ENCODE data around the gene ACSL3. TPM values are rescaled to one million over a fixed set of nuclear protein-coding genes. Genes with fewer than 3 reads are reported as not detected.

Gene ACSL3
- total and polyA plus RNA-seq, 4 donors = 22.2 to 154 (median 59.2) TPM

- peaks cover 1 to 5% (median 3%) of the 10 kb centered on the region in 4 donors for H3K9me3 ChIP-seq (ENCODE audit: control insufficient read depth in 4 of 4, insufficient read depth in 3 of 4, low read length in 3 of 4)
- TF ChIP-seq CTCF (IDR thresholded peaks at IDR 0.05; ENCODE audit: control extremely low read depth, extremely low read depth) = no peak
- H3K27me3 ChIP-seq (ENCODE audit: control insufficient read depth in 3 of 3, insufficient read depth in 3 of 3, low read length in 2 of 3) = no peaks in the 10 kb centered on the region
- no peak overlapping the region for H3K27ac ChIP-seq (ENCODE audit: low read depth in 1 of 2, low read length in 1 of 2)
- WGBS, 2 donors = 98 to 99% methylated on average over 7 of the region's 7 CpGs
- no peaks in the 10 kb centered on the region for H3K4me1 ChIP-seq (ENCODE audit: control insufficient read depth in 5 of 5, insufficient read depth in 5 of 5, low read length in 5 of 5)
- H3K36me3 ChIP-seq (ENCODE audit: control insufficient read depth in 4 of 4, insufficient read depth in 4 of 4, low read length in 4 of 4) = peaks cover 18 to 72% (median 46%) of the 10 kb centered on the region in 4 donors
- ATAC-seq (ENCODE audit: insufficient read depth, low FRiP score) (no peak), DNase-seq (no peak)
- H3K4me3 ChIP-seq = no peak overlapping the region
- no peak overlapping the region for H3K9ac ChIP-seq (ENCODE audit: insufficient read depth in 1 of 2, low read length in 2 of 2)
These were observed 75.9 kb downstream of the ACSL3 start for GRCh38 chr2:222936705-222937104.

- peak in 1 of 3 donors; percentile 13 for DNase-seq
- Histone ChIP-seq H3K9ac (ENCODE audit: insufficient read depth in 1 of 2, low read length in 2 of 2) (no peak overlapping the region), H3K9me3 (ENCODE audit: control insufficient read depth in 4 of 4, insufficient read depth in 3 of 4, low read length in 3 of 4) (peaks cover 1 to 5% (median 3%) of the 10 kb centered on the region in 4 donors), H3K27ac (ENCODE audit: low read depth in 1 of 2, low read length in 1 of 2) (no peak overlapping the region), H3K36me3 (ENCODE audit: control insufficient read depth in 4 of 4, insufficient read depth in 4 of 4, low read length in 4 of 4) (peaks cover 12 to 65% (median 38%) of the 10 kb centered on the region in 4 donors), H3K27me3 (ENCODE audit: control insufficient read depth in 3 of 3, insufficient read depth in 3 of 3, low read length in 2 of 3) (no peaks in the 10 kb centered on the region), H3K4me3 (no peak overlapping the region), H3K4me1 (ENCODE audit: control insufficient read depth in 5 of 5, insufficient read depth in 5 of 5, low read length in 5 of 5) (no peaks in the 10 kb centered on the region)
- ATAC-seq (ENCODE audit: insufficient read depth, low FRiP score) = no peak
- TF ChIP-seq CTCF (IDR thresholded peaks at IDR 0.05; ENCODE audit: control extremely low read depth, extremely low read depth) = no peak
- WGBS, 2 donors = 97 to 100% methylated on average over 2 of the region's 2 CpGs
These were observed 77.5 kb downstream of the ACSL3 start for GRCh38 chr2:222938327-222938726.

DNA sequence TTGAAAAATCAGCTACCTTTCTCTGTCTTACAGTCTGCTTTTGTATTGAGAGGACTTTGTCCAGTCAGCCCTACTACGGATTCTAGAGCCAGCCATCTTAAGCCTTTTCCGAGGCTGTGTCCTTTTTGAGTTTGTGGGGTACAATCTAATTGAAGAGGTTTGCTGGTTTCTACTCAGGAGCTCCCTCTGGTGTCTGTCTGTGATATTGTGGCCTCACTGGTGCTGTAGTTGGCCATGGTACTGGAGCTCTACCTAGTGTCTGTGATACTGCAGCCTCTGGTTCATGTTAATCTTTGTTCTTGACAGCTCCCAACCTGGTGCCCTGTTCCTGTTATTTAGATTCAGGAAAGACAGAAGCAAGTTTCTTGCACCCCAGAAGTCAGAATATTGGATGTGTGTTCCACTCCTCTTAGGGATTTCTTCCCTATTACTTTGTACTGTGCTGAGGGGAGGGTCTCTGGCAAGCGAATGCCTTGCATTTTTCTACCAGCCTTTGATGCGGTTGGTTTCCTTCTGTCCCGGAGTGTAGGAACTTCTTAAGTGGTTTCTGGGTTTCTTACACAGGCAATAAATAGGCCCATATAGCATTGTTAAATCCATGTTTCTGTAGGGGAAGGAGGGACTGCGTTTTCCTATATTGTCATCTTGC is 78.5 kb downstream of the ACSL3 start:
- Histone ChIP-seq H3K9ac (ENCODE audit: insufficient read depth in 1 of 2, low read length in 2 of 2) (no peak overlapping the region), H3K4me3 (no peak overlapping the region), H3K4me1 (ENCODE audit: control insufficient read depth in 5 of 5, insufficient read depth in 5 of 5, low read length in 5 of 5) (no peaks in the 10 kb centered on the region), H3K36me3 (ENCODE audit: control insufficient read depth in 4 of 4, insufficient read depth in 4 of 4, low read length in 4 of 4) (peaks cover 10 to 55% (median 34%) of the 10 kb centered on the region in 4 donors), H3K27ac (ENCODE audit: low read depth in 1 of 2, low read length in 1 of 2) (no peak overlapping the region), H3K9me3 (ENCODE audit: control insufficient read depth in 4 of 4, insufficient read depth in 3 of 4, low read length in 3 of 4) (peaks cover 1 to 5% (median 3%) of the 10 kb centered on the region in 4 donors), H3K27me3 (ENCODE audit: control insufficient read depth in 3 of 3, insufficient read depth in 3 of 3, low read length in 2 of 3) (no peaks in the 10 kb centered on the region)
- DNase-seq = peak; percentile 25 to 36 (median 25)
- peak; percentile 40 for TF ChIP-seq CTCF (IDR thresholded peaks at IDR 0.05; ENCODE audit: control extremely low read depth, extremely low read depth)
- no peak for ATAC-seq (ENCODE audit: insufficient read depth, low FRiP score)
- WGBS, 2 donors = 85 to 86% methylated on average over 6 of the region's 6 CpGs

Data from lung (tissue), 12 donors.